PC-3 (cell line): ENCODE data around the gene PADI3. TPM values are rescaled to one million over a fixed set of nuclear protein-coding genes. Genes with fewer than 3 reads are reported as not detected.

Experiments
- ATAC-seq: fragments of 200-7000 bp; cut with Tn5 transposase; 2 replicates; pipeline ENCODE4 v1.9.1; 2020; ENCODE audit warnings: mild to moderate bottlenecking, moderate library complexity
- BruUV-seq: library from RNA; stranded (reverse); fragments of 400-500 nt; replicated peaks from 2 replicates; lab custom pipeline; 2021; lab: Mats Ljungman, UMichigan
- CTCF ChIA-PET: fragments of 300-600 bp; sonication (Branson Sonifier 250); formaldehyde crosslinking; loops from one replicate; lab custom pipeline; 2022; ENCODE audit warnings: antibody characterized with exemption; lab: Charles Lee
- POLR2A ChIA-PET: fragments of 300-600 bp; sonication (Branson Sonifier 250); formaldehyde crosslinking; loops from one replicate; lab custom pipeline; 2022; ENCODE audit warnings: antibody characterized with exemption; ENCODE audit not compliant: unreplicated experiment; lab: Charles Lee
- DNase-seq: peaks from one replicate; pipeline ENCODE4 v3.0.0-alpha.2; 2015
- H2AFZ ChIP-seq: fragments of 300-600 bp; sonication (generic); 2 replicates; pipeline ENCODE4 v1.6.0; 2016; ENCODE audit warnings: antibody characterized with exemption, low read length
- H3F3A ChIP-seq: fragments of 300-600 bp; sonication (generic); one replicate; pipeline ENCODE4 v1.6.0; 2017; ENCODE audit warnings: antibody characterized with exemption, low read length, control low read depth, mild to moderate bottlenecking; ENCODE audit not compliant: unreplicated experiment
- H3K27ac ChIP-seq: fragments of 300-600 bp; sonication (generic); 2 replicates; pipeline ENCODE4 v1.5.1; 2016; ENCODE audit warnings: mild to moderate bottlenecking, low read length
- H3K27me3 ChIP-seq: fragments of 300-600 bp; sonication (generic); 2 replicates; pipeline ENCODE4 v1.6.1; 2016; ENCODE audit warnings: low read length, mixed read lengths
- H3K36me3 ChIP-seq: fragments of 300-600 bp; sonication (generic); 2 replicates; pipeline ENCODE4 v1.6.1; 2016; ENCODE audit warnings: low read depth, mixed run types, low read length, mixed read lengths
- H3K4me1 ChIP-seq: fragments of 300-600 bp; sonication (generic); 2 replicates; pipeline ENCODE4 v1.5.1; 2016; ENCODE audit warnings: low read length; ENCODE audit not compliant: insufficient read depth
- H3K4me2 ChIP-seq: fragments of 300-600 bp; sonication (generic); 2 replicates; pipeline ENCODE4 v1.6.0; 2016; ENCODE audit warnings: low read length
- H3K4me3 ChIP-seq: fragments of 300-600 bp; sonication (generic); 2 replicates; pipeline ENCODE4 v1.5.1; 2016; ENCODE audit warnings: mild to moderate bottlenecking, low read length, mixed read lengths
- H3K79me2 ChIP-seq: fragments of 300-600 bp; sonication (generic); 2 replicates; pipeline ENCODE4 v1.6.1; 2017; ENCODE audit warnings: low read length, mixed read lengths
- H3K9ac ChIP-seq: fragments of 300-600 bp; sonication (generic); 2 replicates; pipeline ENCODE4 v1.6.0; 2016; ENCODE audit warnings: mild to moderate bottlenecking, low read length
- H3K9me2 ChIP-seq: fragments of 300-600 bp; sonication (generic); replicated peaks from 2 replicates; pipeline ENCODE4 v1.6.1; 2016; ENCODE audit warnings: mixed run types, low read length, mixed read lengths
- H3K9me3 ChIP-seq: fragments of 300-600 bp; sonication (generic); 2 replicates; pipeline ENCODE4 v1.6.1; 2016; ENCODE audit warnings: low read length, mixed read lengths
- H4K20me1 ChIP-seq: fragments of 300-600 bp; sonication (generic); 2 replicates; pipeline ENCODE4 v1.6.1; 2016; ENCODE audit warnings: low read length, mixed read lengths
- EZH2 ChIP-seq: fragments of 300-600 bp; sonication (generic); IDR thresholded peaks from one replicate; pipeline ENCODE4 v1.6.1; 2017; ENCODE audit warnings: antibody characterized with exemption, mild to moderate bottlenecking, low read length; ENCODE audit not compliant: unreplicated experiment
- EZH2phosphoT487 ChIP-seq: fragments of 300-600 bp; sonication (generic); IDR thresholded peaks from 2 replicates; pipeline ENCODE4 v1.6.1; 2018; ENCODE audit warnings: mild to moderate bottlenecking, antibody characterized with exemption, low read length, borderline replicate concordance
- intact Hi-C: fragments of 100-400 bp; cut with micrococcal nuclease; formaldehyde crosslinking; loops from 2 replicates; pipeline ENCODE4 v1.9.0; 2023
- total RNA-seq: library from RNA; depleted of rRNA; stranded (reverse); fragments of >200 nt; gene quantifications from 2 replicates; pipeline ENCODE4 v1.2.3, GENCODE V29; 2014
- TF ChIP-seq, protein P1 (sequence below): fragments of 300-600 bp; sonication (generic); conservative IDR thresholded peaks from 2 replicates; pipeline ENCODE4 v1.5.1; 2017; ENCODE audit warnings: antibody characterized with exemption, low read depth, mild to moderate bottlenecking, low read length

The PADI3 gene
- total RNA-seq, 1 experiment from 2014 or later = 0.26 TPM

DNA sequence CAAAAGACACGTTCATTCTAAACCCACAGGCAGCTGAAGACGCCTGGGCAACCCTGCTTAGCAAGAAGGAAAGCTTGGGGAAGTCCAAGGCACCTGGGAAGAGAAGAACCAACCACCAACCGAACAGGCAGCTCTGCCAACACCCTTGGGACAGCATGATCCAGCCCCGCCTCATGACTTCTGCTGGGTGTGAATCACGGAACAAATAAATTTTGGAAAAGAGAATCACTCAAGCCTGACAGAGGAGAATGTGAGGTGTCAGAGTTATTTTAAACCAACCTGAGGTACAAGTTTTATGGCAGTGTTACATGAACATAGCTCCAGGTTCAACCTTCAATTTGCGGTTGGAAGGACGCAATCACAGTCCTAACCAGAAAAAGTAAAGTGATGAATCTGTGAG lies 49.1 kb downstream of the PADI3 start:
- intact Hi-C loops = no loop called here
- no peaks in the 10 kb centered on the region for H3K27me3 ChIP-seq
- peaks cover 29% of the 10 kb centered on the region for H3K4me1 ChIP-seq
- no peaks in the 10 kb centered on the region for H3K79me2 ChIP-seq
- H4K20me1 ChIP-seq = no peaks in the 10 kb centered on the region
- H3K36me3 ChIP-seq = no peaks in the 10 kb centered on the region
- H3K9ac ChIP-seq = no peak overlapping the region
- ChIA-PET CTCF (interaction anchor here (0.7 kb wide), 1 partner anchor 223 kb away, joined by 4 read pairs; no protein-coding TSS in a partner anchor), POLR2A (no interaction called here)
- peak overlapping the region; percentile 5; the same call in 1 of the 2 replicates for H3K4me3 ChIP-seq
- peak overlapping the region; percentile 43 for H3K27ac ChIP-seq
- DNase-seq (peak; percentile 77), ATAC-seq (peak; percentile 91)
- no peaks in the 10 kb centered on the region for H3F3A ChIP-seq
- H3K9me2 ChIP-seq = no peaks in the 10 kb centered on the region
- peak overlapping the region; percentile 48 for H3K4me2 ChIP-seq
- TF ChIP-seq, protein P1, sequence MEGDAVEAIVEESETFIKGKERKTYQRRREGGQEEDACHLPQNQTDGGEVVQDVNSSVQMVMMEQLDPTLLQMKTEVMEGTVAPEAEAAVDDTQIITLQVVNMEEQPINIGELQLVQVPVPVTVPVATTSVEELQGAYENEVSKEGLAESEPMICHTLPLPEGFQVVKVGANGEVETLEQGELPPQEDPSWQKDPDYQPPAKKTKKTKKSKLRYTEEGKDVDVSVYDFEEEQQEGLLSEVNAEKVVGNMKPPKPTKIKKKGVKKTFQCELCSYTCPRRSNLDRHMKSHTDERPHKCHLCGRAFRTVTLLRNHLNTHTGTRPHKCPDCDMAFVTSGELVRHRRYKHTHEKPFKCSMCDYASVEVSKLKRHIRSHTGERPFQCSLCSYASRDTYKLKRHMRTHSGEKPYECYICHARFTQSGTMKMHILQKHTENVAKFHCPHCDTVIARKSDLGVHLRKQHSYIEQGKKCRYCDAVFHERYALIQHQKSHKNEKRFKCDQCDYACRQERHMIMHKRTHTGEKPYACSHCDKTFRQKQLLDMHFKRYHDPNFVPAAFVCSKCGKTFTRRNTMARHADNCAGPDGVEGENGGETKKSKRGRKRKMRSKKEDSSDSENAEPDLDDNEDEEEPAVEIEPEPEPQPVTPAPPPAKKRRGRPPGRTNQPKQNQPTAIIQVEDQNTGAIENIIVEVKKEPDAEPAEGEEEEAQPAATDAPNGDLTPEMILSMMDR = no peak
- TF ChIP-seq EZH2 (no peak), EZH2phosphoT487 (no peak)
- no TSS peak for BruUV-seq
- no peaks in the 10 kb centered on the region for H3K9me3 ChIP-seq
- H2AFZ ChIP-seq = no peak overlapping the region

DNA sequence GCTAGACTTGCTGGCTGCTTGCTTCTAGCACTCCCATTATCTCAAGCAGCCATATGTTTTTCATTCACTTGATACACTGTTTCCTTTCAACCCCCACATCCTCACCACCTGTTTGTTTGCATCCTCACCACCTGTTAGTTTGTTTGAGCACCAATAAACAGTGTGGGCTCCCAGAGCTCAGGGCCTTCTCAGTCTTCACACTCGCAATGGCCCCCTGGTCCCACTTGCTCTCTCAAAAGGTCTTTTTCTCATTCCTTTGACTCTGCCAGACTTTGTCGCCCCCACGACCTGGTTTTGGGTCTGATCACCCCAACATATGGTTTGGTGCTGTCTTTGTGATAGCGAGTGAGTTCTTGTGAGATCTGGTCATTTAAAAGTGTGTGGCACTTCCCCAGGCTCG lies 52.9 kb downstream of the PADI3 start:
- Histone ChIP-seq H3K4me2 (no peak overlapping the region), H3K9me2 (no peaks in the 10 kb centered on the region), H3K4me1 (peaks cover 44% of the 10 kb centered on the region), H3K27me3 (no peaks in the 10 kb centered on the region), H3K9me3 (no peaks in the 10 kb centered on the region), H3K36me3 (no peaks in the 10 kb centered on the region), H3K9ac (no peak overlapping the region), H2AFZ (no peak overlapping the region), H3K79me2 (no peaks in the 10 kb centered on the region), H3F3A (no peaks in the 10 kb centered on the region), H3K4me3 (no peak overlapping the region), H3K27ac (no peak overlapping the region), H4K20me1 (no peaks in the 10 kb centered on the region)
- ATAC-seq = no peak
- DNase-seq = no peak
- BruUV-seq = no TSS peak
- TF ChIP-seq EZH2 (no peak), EZH2phosphoT487 (no peak)
- TF ChIP-seq, protein P1 = no peak
- ChIA-PET CTCF (no interaction called here), POLR2A (no interaction called here)
- intact Hi-C loops = no loop called here

DNA sequence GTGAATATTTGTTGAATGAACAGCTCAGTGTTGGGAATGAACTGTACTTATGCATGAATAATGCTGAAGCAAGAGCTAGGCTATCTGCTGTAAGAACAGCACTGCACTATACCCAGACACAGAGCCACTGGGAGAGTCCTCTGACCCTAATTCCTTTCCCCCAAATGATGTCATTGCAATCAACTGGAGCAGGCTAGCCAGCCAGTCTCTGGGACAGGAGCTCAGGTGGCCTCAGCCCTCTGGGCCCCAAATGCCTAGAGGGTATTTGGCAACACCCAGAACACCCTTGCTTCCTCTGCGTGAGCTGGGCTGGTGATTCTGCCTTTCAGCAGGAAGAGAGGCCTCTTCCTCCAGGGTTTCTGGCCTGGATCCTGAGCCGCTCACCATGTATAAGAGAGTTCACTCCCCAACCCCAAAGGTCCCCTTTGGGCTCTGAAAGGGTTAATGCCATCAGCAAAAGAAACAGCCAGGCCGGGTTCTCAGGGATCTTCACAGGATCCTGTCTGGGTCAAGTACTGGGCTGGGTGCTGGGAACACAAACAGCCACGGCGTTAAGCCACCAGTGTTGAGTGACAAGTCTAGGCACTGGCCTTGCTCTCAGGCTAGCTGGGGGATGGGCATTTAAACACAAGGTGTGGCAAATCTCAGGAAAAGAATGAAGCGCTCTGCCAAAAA lies 55.4 kb downstream of the PADI3 start:
- no peaks in the 10 kb centered on the region for H3K9me3 ChIP-seq
- no peaks in the 10 kb centered on the region for H4K20me1 ChIP-seq
- ChIA-PET CTCF (no interaction called here), POLR2A (no interaction called here)
- ATAC-seq (peak; percentile 63), DNase-seq (peak; percentile 91)
- H2AFZ ChIP-seq = no peak overlapping the region
- H3K4me2 ChIP-seq = peak overlapping the region; percentile 63
- BruUV-seq = no TSS peak
- no peaks in the 10 kb centered on the region for H3K36me3 ChIP-seq
- intact Hi-C loops = no loop called here
- no peaks in the 10 kb centered on the region for H3K79me2 ChIP-seq
- no peaks in the 10 kb centered on the region for H3K9me2 ChIP-seq
- peaks cover 30% of the 10 kb centered on the region for H3K4me1 ChIP-seq
- peak overlapping the region; percentile 13; the same call in 1 of the 2 replicates for H3K9ac ChIP-seq
- no peak overlapping the region for H3K4me3 ChIP-seq
- TF ChIP-seq EZH2phosphoT487 = no peak
- no peak for TF ChIP-seq EZH2
- TF ChIP-seq, protein P1 = no peak
- peak overlapping the region; percentile 91 for H3K27ac ChIP-seq
- no peaks in the 10 kb centered on the region for H3K27me3 ChIP-seq
- no peaks in the 10 kb centered on the region for H3F3A ChIP-seq
